H1 (cell line): Measurements from ENCODE around the gene KCNMA1. TPM values are rescaled to one million over a fixed set of nuclear protein-coding genes. Genes with fewer than 3 reads are reported as not detected.

ENCODE experiments used
- ASH2L ChIP-seq: fragments of 200-600, 300-600 bp; sonication (generic); IDR thresholded peaks from one replicate; pipeline ENCODE4 v1.7.1; 2017; ENCODE audit warnings: low read length
- BRCA1 ChIP-seq: IDR thresholded peaks from 2 replicates; pipeline ENCODE4 v1.6.1; 2012; ENCODE audit warnings: low read depth, low read length, improper control_type of control experiment
- GABPA ChIP-seq: IDR thresholded peaks from 2 replicates; pipeline ENCODE4 v1.6.1; 2011; ENCODE audit warnings: mild to moderate bottlenecking, low read length, moderate library complexity, borderline replicate concordance; ENCODE audit not compliant: insufficient read depth
- NRF1 ChIP-seq: IDR thresholded peaks from 2 replicates; pipeline ENCODE4 v1.6.1; 2011; ENCODE audit warnings: mild to moderate bottlenecking, low read depth, low read length, improper control_type of control experiment
- polyA plus RNA-seq, 7 experiments: library from polyadenylated mRNA; depleted of rRNA in 3 of 7; stranded (reverse) in 5 of 7; unstranded in 2 of 7; fragments of >200 nt in 5 of 7; fragments of 200-250 nt in 2 of 7; gene quantifications; 1 replicate in 5 of 7; 2 replicates in 1 of 7; 4 replicates in 1 of 7; pipeline versions ENCODE4 v1.2.1 to v1.2.3, GENCODE V29; 2011 to 2013; ENCODE audit warnings: missing spikeins in 2 of 7, mixed read lengths in 2 of 7
- total RNA-seq: library from RNA; stranded (reverse); fragmentation: NEBNext Ultra II Directional; extraction: Animal tissue kit (Norgen Biotek cat#: 25700); gene quantifications from 2 replicates; pipeline ENCODE4 v1.2.1, GENCODE V29; 2021
- TF ChIP-seq, protein P1 (sequence below), 3 experiments: IDR thresholded peaks; 1 replicate in 2 of 3; 2 replicates in 1 of 3; pipeline versions ENCODE4 v1.5.1 to v1.6.1; 2011; ENCODE audit warnings: low read length in 3 of 3, mild to moderate bottlenecking in 3 of 3, inconsistent platforms in 2 of 3, low read depth in 1 of 3, moderate library complexity in 1 of 3; ENCODE audit not compliant: insufficient read depth in 1 of 3; ENCODE audit errors: control extremely low read depth in 1 of 3

KCNMA1 gene
- total and polyA plus RNA-seq, 2 of the 8 experiments (the other 6 are each of a cell fraction or from before 2014, with no cell fraction given), result 10.2 to 11.1 TPM

DNA sequence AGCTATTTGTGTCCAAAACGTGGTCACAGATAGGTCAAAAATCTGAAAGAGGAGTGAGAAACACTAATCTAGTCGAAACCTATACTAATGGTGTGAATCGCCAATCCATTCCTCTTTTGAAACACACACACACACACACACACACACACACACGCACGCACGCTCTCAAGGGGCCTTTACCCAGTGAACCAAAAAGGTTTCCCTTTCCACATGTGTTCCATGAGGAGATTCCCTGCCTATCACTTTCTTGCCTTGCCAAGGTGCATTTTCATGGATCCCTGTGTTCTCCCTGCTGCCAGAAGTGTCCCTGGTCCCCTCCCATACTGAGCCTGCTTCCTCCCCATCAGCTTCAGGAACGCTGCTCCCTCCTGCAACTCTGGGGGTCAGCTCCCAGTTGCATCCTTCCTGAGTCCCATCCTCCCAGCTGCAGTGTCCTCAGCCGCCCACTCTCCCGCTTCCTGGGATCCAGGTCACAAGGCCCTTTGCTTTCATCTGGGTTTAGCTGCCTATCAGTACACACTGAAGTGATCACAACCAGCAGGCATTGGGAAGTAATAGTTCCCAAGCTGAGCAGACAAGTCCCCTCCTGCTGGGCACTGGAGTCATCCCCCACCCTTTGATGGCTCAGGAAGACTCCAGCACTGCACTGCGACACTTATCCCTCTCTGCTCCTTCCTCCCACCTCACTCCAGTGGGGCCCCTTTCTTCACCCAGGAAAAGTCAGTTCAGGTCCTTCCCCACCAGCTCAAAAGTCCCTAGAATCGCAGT, 49.2 kb upstream of the KCNMA1 start (continued):
- TF ChIP-seq, protein P1, sequence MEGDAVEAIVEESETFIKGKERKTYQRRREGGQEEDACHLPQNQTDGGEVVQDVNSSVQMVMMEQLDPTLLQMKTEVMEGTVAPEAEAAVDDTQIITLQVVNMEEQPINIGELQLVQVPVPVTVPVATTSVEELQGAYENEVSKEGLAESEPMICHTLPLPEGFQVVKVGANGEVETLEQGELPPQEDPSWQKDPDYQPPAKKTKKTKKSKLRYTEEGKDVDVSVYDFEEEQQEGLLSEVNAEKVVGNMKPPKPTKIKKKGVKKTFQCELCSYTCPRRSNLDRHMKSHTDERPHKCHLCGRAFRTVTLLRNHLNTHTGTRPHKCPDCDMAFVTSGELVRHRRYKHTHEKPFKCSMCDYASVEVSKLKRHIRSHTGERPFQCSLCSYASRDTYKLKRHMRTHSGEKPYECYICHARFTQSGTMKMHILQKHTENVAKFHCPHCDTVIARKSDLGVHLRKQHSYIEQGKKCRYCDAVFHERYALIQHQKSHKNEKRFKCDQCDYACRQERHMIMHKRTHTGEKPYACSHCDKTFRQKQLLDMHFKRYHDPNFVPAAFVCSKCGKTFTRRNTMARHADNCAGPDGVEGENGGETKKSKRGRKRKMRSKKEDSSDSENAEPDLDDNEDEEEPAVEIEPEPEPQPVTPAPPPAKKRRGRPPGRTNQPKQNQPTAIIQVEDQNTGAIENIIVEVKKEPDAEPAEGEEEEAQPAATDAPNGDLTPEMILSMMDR (IDR thresholded peaks at IDR 0.05; ENCODE audit: control extremely low read depth in 1 of 3, insufficient read depth in 1 of 3, low read depth in 1 of 3, low read length in 3 of 3), result no peak
- TF ChIP-seq NRF1 (no peak), ASH2L (no peak), GABPA (no peak), BRCA1 (no peak)
